ENCODE results near the gene THSD1. TPM values are rescaled to one million over a fixed set of nuclear protein-coding genes. Genes with fewer than 3 reads are reported as not detected.
A peak's percentile ranks its signal among the peaks of the same experiment; 100 is the strongest.

THSD1 gene
- total RNA-seq, 1 donor from 2014 or later: 14.4 TPM

DNA sequence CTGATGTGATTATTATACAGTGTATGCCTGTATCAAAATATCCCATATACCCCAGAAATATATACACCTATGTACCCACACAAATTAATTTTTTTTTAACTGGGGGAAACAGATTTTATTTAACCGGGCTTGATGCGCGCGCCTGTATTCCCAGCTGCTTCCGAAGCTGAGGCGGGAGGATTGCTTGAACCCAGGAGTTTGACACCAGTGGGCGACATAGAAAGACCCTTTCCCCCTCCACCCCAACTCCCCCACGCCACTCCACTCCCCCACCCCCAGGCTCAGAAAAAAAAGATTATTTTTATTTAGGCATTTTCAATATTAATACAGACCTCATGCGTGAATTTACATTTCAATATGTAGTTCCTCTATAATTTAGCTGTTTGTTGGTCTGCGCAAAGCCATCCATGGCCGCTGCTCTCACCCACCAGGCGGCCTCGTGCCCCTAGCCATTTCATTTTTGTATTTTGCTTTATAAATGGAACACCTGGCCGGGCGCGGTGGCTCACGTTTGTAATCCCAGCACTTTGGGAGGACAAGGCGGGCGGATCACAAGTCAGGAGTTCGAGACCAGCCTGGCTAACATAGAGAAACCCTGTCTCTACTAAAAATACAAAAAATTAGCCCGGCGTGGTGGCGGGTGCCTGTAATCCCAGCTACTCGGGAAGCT, 45.3 kb upstream of the THSD1 start:
- H3K4me2 ChIP-seq (ENCODE audit: low read length): peak overlapping the region; percentile 84
- TF ChIP-seq, protein P1, sequence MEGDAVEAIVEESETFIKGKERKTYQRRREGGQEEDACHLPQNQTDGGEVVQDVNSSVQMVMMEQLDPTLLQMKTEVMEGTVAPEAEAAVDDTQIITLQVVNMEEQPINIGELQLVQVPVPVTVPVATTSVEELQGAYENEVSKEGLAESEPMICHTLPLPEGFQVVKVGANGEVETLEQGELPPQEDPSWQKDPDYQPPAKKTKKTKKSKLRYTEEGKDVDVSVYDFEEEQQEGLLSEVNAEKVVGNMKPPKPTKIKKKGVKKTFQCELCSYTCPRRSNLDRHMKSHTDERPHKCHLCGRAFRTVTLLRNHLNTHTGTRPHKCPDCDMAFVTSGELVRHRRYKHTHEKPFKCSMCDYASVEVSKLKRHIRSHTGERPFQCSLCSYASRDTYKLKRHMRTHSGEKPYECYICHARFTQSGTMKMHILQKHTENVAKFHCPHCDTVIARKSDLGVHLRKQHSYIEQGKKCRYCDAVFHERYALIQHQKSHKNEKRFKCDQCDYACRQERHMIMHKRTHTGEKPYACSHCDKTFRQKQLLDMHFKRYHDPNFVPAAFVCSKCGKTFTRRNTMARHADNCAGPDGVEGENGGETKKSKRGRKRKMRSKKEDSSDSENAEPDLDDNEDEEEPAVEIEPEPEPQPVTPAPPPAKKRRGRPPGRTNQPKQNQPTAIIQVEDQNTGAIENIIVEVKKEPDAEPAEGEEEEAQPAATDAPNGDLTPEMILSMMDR (IDR thresholded peaks at IDR 0.05; ENCODE audit: insufficient read depth, low read depth, low read length): no peak
- H3K4me1 ChIP-seq (ENCODE audit: insufficient read depth, low read length): peaks cover 28% of the 10 kb centered on the region
- no peaks in the 10 kb centered on the region for H3K36me3 ChIP-seq (ENCODE audit: insufficient read depth, low read length)
- no peaks in the 10 kb centered on the region for H3K36me3 Mint-ChIP-seq (ENCODE audit: low read depth, unreplicated experiment)
- no peaks in the 10 kb centered on the region for H3K27me3 Mint-ChIP-seq (ENCODE audit: low read depth, unreplicated experiment)
- peaks cover 50% of the 10 kb centered on the region for H3K79me2 ChIP-seq (ENCODE audit: insufficient read depth, low read length)
- peaks cover 17% of the 10 kb centered on the region for H4K20me1 ChIP-seq (ENCODE audit: insufficient read depth, low read length)
- H3K4me3 ChIP-seq (ENCODE audit: insufficient read depth, low read depth, low read length): peak overlapping the region; percentile 90
- no peaks in the 10 kb centered on the region for H3K9me3 Mint-ChIP-seq (ENCODE audit: unreplicated experiment)
- DNase-seq (ENCODE audit: low read depth) (no peak), FAIRE-seq (no peak)
- no peak overlapping the region for H3K27ac ChIP-seq (ENCODE audit: low read depth, low read length)
- no peaks in the 10 kb centered on the region for H3K27me3 ChIP-seq (ENCODE audit: insufficient read depth, low read length)
- H2AFZ ChIP-seq (ENCODE audit: low read depth, low read length): no peak overlapping the region
- no peaks in the 10 kb centered on the region for H3K9me3 ChIP-seq (ENCODE audit: insufficient read depth, low read depth, low read length)
- H3K4me3 Mint-ChIP-seq (ENCODE audit: unreplicated experiment): peak overlapping the region; percentile 43
- peaks cover 14% of the 10 kb centered on the region for H3K4me1 Mint-ChIP-seq (ENCODE audit: low read depth, unreplicated experiment)
- H3K9ac ChIP-seq (ENCODE audit: low read length): peak overlapping the region; percentile 24
- H3K27ac Mint-ChIP-seq (ENCODE audit: unreplicated experiment): no peak overlapping the region

DNA sequence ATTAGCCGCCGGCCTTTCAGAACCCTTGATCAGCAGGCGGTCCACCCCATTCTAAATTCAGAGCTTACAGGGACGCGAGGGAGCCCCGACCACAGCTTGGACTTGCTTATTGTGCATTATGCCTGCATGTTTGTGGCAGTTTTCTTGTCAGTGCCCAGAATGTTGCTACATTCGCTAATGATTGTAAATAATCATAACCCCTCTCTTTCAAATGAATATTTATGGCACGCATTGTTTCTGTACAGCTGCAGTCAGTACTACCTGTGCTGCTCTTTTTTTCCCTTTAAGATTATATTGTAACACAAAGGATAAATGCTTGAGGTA, 44.8 kb upstream of the THSD1 start:
- FAIRE-seq (no peak), DNase-seq (ENCODE audit: low read depth) (no peak)
- no peaks in the 10 kb centered on the region for H3K27me3 ChIP-seq (ENCODE audit: insufficient read depth, low read length)
- H3K27ac ChIP-seq (ENCODE audit: low read depth, low read length): no peak overlapping the region
- peaks cover 17% of the 10 kb centered on the region for H4K20me1 ChIP-seq (ENCODE audit: insufficient read depth, low read length)
- H3K9ac ChIP-seq (ENCODE audit: low read length): peak overlapping the region; percentile 24
- H3K79me2 ChIP-seq (ENCODE audit: insufficient read depth, low read length): peaks cover 49% of the 10 kb centered on the region
- H3K9me3 ChIP-seq (ENCODE audit: insufficient read depth, low read depth, low read length): no peaks in the 10 kb centered on the region
- Mint-ChIP-seq H3K27me3 (ENCODE audit: low read depth, unreplicated experiment) (no peaks in the 10 kb centered on the region), H3K36me3 (ENCODE audit: low read depth, unreplicated experiment) (no peaks in the 10 kb centered on the region), H3K4me3 (ENCODE audit: unreplicated experiment) (peak overlapping the region; percentile 43), H3K9me3 (ENCODE audit: unreplicated experiment) (no peaks in the 10 kb centered on the region), H3K4me1 (ENCODE audit: low read depth, unreplicated experiment) (peaks cover 14% of the 10 kb centered on the region), H3K27ac (ENCODE audit: unreplicated experiment) (no peak overlapping the region)
- H3K4me3 ChIP-seq (ENCODE audit: insufficient read depth, low read depth, low read length): peak overlapping the region; percentile 90
- no peak overlapping the region for H2AFZ ChIP-seq (ENCODE audit: low read depth, low read length)
- TF ChIP-seq, protein P1 (IDR thresholded peaks at IDR 0.05; ENCODE audit: insufficient read depth, low read depth, low read length): no peak
- no peak for TF ChIP-seq EZH2 (IDR thresholded peaks at IDR 0.05; ENCODE audit: insufficient read depth, low read length)
- peak overlapping the region; percentile 84 for H3K4me2 ChIP-seq (ENCODE audit: low read length)
- H3K4me1 ChIP-seq (ENCODE audit: insufficient read depth, low read length): peaks cover 25% of the 10 kb centered on the region
- peaks cover 2% of the 10 kb centered on the region for H3K36me3 ChIP-seq (ENCODE audit: insufficient read depth, low read length)

DNA sequence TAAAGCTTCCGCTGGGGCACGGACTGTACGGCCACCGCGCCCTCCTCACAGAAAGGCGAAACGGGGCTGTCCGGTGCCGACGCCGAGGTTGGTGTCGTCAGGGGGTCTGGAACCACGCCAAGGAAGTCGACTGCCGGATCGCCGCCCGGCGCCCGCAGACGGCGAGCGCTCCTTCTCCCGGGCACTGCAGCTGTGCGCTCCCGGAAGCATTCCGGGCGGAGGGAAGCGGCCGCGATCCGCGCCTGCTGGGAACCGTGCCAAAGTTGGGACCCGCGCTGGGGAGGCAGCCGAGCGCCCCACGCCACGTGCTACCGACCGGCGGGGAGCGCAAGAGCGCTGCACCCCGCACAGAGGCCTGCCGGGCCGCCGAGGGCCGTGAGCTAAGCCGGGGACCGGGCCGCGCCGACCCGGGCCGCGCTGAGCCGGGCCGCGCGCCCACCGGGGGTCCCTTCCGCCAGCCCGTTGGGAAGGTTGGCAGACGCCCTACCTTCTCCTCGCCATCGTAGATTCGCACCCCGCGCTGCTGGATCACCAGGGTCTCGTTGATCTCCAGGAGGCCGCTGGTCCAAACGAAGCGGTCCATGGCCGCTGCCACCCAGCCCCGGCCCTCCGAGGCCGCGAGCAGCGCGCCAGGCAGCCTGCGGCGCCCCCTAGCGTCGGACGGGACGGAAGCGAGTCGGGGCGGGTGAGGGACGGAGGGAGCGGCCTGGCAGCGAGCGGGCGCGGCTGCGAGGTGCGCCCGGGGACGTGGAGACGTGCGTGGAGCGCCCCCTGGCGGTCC, 44.2 kb upstream of the THSD1 start, which contains the start of gene VPS36:
TSS of gene VPS36 (minus strand) at position 623 of the 781 bp plus-strand sequence. CDS start at position 583, 40 bp downstream.
- peak within 1 kb of the TSS; percentile 91 for H2AFZ ChIP-seq (ENCODE audit: low read depth, low read length)
- H4K20me1 ChIP-seq (ENCODE audit: insufficient read depth, low read length): peaks cover 17% of the 10 kb centered on the region

More for the DNA sequence above, 44.2 kb upstream of the THSD1 start, which contains the start of gene VPS36:
- Histone ChIP-seq H3K9ac (ENCODE audit: low read length) (peak within 1 kb of the TSS; percentile 96), H3K4me2 (ENCODE audit: low read length) (peak within 1 kb of the TSS; percentile 84), H3K79me2 (ENCODE audit: insufficient read depth, low read length) (peaks cover 46% of the 10 kb centered on the region), H3K27me3 (ENCODE audit: insufficient read depth, low read length) (no peaks in the 10 kb centered on the region), H3K4me1 (ENCODE audit: insufficient read depth, low read length) (peaks cover 25% of the 10 kb centered on the region), H3K4me3 (ENCODE audit: insufficient read depth, low read depth, low read length) (peak within 1 kb of the TSS; percentile 90), H3K27ac (ENCODE audit: low read depth, low read length) (peak within 1 kb of the TSS; percentile 95), H3K36me3 (ENCODE audit: insufficient read depth, low read length) (peaks cover 2% of the 10 kb centered on the region), H3K9me3 (ENCODE audit: insufficient read depth, low read depth, low read length) (no peaks in the 10 kb centered on the region)
- Mint-ChIP-seq H3K27me3 (ENCODE audit: low read depth, unreplicated experiment) (no peaks in the 10 kb centered on the region), H3K27ac (ENCODE audit: unreplicated experiment) (peak within 1 kb of the TSS; percentile 91), H3K9me3 (ENCODE audit: unreplicated experiment) (no peaks in the 10 kb centered on the region), H3K36me3 (ENCODE audit: low read depth, unreplicated experiment) (no peaks in the 10 kb centered on the region), H3K4me3 (ENCODE audit: unreplicated experiment) (peak within 1 kb of the TSS; percentile 96), H3K4me1 (ENCODE audit: low read depth, unreplicated experiment) (peaks cover 14% of the 10 kb centered on the region)
- no peak for TF ChIP-seq EZH2 (IDR thresholded peaks at IDR 0.05; ENCODE audit: insufficient read depth, low read length)
- TF ChIP-seq, protein P1 (IDR thresholded peaks at IDR 0.05; ENCODE audit: insufficient read depth, low read depth, low read length): peak; percentile 90
- FAIRE-seq (no peak), DNase-seq (ENCODE audit: low read depth) (peak; percentile 71)

All from astrocyte (in vitro differentiated cells and primary cell).